Hepatic stellate cell (primary cell): Measurements from ENCODE around the gene MCCC2.
"Not testable (repeated sequence)": the region's sequence is repeated elsewhere in the genome, so short reads cannot be mapped to it uniquely, and the experiment has no call there.

ENCODE experiments used
- DNase-seq: peaks from one replicate; pipeline ENCODE4 v3.0.0; 2011; ENCODE audit warnings: low spot score

The MCCC2 gene

GRCh38 chr5:71597001-71597400 lies 9.9 kb downstream of the MCCC2 start:
- DNase-seq, result no peak

GRCh38 chr5:71600783-71601182 lies 13.6 kb downstream of the MCCC2 start:
- DNase-seq, result no peak

DNA sequence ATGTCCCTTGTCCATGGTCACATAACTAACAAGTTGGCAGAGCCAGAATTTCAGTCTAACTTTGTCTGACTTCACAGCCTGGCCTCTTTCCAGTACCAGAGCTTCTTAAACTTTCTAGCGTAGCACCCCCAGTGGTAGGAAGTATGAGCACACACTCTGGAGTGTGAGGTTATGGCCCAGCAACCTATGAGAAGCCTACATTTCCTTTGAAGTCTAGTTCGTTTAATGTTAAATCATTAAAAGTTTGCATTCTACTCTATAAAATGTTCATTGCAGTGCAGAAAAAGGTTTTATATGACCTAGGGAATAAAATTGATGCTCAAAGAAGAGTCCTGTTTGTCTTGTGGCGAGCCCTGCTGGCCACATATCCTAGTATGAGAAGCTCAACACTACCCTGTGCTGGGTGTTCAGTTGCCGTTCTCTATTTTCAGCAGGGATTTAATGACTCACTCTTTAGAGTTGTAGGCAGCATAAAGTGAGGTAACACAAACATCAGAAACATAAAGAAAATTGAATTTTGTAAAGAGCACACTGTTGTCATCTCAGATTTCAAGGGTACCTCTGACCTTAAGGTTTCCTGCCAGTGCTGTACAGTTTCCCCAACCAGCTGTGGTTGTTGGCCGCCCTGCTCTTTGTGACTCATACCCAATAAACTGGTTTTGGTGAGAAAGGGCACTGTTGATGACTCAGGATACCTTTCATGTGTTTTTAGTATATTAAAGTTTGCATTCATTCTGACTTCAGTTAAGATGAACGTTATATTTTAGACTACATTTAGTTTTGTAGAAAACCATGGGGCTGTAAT lies 14.3 kb downstream of the MCCC2 start:
- DNase-seq, result peak; percentile 71

GRCh38 chr5:71609916-71610315 lies 22.8 kb downstream of the MCCC2 start:
- DNase-seq, result not testable (repeated sequence)

DNA sequence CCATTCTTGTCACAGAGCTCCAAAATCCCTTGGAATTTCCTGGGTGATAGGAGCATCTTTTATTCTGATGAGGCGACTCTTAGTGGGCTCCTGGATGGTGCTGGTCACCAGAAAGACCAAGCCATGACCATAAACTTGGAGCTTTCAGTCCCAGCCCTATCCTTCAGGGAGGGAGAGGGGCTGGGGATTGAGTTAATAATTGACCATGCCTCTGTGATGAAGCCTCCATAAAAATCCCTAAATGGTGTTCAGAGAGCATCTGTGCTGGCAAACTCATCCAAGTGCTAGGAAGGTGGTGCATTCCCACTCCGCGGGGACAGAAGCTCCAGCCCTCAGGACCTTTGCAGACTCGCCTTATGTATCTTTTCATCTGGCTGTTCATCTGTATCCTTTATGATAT lies 28.7 kb downstream of the MCCC2 start:
- no peak for DNase-seq

- DNase-seq, result no peak
Observed at GRCh38 chr5:71620630-71621029, 33.5 kb downstream of the MCCC2 start.

GRCh38 chr5:71621268-71621667 lies 34.1 kb downstream of the MCCC2 start:
- DNase-seq, result no peak

DNA sequence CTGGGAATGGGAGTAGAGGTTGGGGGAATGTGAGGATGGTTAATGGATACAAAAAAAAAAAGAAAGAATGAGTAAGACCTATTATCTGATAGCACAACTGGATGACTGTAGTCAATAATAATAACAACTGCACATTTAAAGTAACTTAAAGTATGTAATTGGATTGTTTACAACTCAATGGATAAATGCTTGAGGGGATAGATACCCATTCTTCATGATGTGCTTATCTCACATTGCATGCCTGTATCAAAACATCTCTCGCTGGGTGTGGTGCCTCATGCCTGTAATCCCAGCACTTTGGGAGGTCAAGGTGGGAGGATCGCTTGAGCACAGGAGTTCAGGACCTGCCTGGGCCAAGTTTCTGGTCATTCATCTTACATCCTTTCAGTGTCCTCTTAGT lies 34.6 kb downstream of the MCCC2 start:
- no peak for DNase-seq

- no peak for DNase-seq
Observed at GRCh38 chr5:71623221-71623794, 36.2 kb downstream of the MCCC2 start.

DNA sequence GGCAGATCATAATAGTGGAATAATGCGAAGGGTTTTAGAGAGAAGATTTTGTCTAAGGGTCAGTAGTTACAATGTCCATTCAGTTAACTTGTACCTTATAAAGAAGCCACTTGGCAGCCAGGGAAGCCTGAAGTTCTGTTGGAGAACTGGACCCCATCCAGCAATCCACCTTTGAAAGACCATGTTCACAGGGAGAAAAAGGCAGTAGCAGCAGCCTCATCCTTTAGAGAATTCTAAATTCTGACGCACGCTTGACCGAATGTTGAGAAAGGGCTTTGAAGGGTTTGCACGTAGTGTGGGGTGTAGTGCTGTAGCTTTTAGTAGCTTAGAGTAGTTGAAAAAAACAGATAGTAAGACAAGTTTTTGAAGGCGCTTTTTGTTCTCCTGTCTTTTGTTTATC lies 42.8 kb downstream of the MCCC2 start:
- no peak for DNase-seq

GRCh38 chr5:71631070-71631469 lies 43.9 kb downstream of the MCCC2 start:
- no peak for DNase-seq

- no peak for DNase-seq
Observed at GRCh38 chr5:71632168-71632567, 45.0 kb downstream of the MCCC2 start.

GRCh38 chr5:71633255-71634155 lies 46.4 kb downstream of the MCCC2 start:
- no peak for DNase-seq

DNA sequence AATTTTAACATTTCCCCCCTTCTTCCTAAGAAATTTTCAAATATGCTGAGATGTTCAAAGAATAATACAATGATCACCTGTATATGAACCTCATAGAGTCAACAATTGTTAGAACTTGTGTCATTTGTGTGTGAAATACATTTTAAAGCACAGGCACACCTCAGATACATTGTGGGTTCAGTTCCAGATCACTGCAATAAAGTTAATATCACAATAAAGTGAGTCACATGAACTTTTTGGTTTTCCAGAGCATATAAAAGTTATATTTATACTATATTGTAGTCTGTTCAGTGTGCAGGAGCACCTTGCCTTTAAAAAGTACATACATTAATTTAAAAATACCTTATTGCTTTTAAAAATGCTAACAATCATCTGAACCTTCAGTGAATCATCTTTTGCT lies 50.0 kb downstream of the MCCC2 start:
- DNase-seq, result no peak

DNA sequence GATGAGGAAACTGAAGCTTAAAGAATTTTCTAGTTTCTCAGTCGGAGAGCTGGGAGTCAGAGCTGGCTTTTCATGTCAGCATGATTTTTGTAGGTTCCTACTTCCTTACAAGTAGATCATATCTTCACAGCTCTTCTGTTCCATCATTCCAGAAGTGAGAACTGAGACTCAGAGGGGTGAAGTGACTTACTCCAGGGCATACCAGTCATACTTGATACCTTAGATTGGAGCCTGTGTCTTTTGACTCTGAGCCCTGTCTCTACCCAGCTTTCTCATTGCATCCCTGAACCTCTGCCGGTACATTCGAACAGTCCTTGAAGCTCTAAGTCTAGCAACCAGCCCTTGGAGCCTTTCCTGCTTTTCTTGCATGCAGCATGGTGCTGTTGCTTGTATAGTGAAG lies 53.3 kb downstream of the MCCC2 start:
- no peak for DNase-seq

GRCh38 chr5:71645030-71645429 lies 57.9 kb downstream of the MCCC2 start:
- no peak for DNase-seq

DNA sequence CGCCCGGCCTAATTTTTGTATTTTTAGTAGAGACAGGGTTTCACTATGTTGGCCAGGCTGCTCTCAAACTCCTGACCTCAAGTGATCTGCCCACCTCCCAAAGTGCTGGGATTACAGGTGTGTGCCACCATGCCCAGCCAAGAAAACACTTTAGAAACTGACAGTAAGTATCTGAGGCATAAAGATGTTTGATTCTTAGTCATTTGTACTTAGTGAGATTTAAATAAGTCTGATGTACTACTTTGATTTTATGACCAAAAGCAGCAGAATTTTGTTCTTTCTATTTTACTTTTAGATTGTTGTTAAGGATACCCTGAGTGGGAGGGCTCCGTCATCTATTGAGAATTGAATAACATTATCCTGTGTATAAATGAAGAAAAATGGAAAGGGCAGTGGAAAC lies 63.8 kb downstream of the MCCC2 start:
- DNase-seq, result not testable (repeated sequence)

- DNase-seq, result no peak
Observed at GRCh38 chr5:71651579-71651978, 64.4 kb downstream of the MCCC2 start.

DNA sequence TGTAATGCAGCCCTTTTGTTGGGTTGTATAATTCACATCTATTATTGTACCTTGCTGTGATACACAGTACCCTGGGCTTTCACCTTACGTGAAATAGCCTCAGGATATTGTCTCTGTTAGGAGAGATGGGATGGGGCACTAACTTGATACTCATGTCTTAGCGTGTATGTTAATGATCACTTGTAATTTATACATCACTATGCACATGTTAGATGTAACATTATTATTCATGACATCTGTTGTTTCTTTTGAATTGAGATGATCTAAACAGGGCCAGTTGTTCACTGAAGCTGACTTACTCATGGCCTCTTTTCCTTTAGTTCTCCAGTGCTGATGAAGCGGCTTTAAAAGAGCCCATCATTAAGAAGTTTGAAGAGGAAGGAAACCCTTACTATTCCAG lies 65.2 kb downstream of the MCCC2 start:
- DNase-seq, result no peak

DNA sequence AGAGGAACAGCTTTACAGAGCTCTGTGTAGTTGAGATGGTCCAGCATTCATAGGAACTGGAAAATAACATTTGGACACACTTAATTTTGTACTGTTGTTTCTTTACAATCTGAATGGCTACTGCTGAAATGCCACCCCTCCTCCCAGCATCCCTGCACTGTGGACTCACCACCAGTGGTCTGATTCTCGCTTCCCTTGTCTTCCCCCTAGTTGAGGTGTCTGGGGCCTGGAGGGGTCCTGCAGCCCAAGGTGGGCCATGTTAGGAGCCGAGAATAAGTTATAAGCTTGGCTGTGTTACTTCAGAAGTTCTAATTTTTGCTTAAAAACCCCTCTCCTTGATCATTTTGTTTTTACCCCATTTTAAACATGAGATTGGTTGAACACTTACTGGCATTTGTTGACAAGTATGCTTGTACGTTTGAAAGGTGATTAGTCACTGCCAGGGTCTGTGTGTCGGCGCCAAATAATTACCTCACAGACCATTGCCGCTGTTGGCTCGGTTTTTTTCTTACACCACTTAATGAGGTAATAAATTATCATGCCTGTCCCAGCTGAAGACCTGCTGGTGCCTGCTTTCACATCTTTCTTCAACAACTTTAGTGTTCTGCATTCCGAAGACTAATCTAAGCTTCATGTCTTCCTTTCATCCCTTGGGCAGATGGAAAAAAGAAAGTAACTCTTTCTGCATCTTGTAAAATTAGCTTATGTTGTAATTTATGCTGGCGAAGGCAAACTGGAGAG lies 65.8 kb downstream of the MCCC2 start:
- no peak for DNase-seq

GRCh38 chr5:71658916-71659662 lies 71.9 kb downstream of the MCCC2 start:
- no peak for DNase-seq
